H9 (cell line): Measurements from ENCODE around the gene NGF. TPM values are rescaled to one million over a fixed set of nuclear protein-coding genes. Genes with fewer than 3 reads are reported as not detected.

ENCODE experiments used
- DNase-seq: peaks from one replicate; pipeline ENCODE4 v3.0.0-alpha.2; 2017
- H2AFZ ChIP-seq: one replicate; pipeline ENCODE4 v1.6.1; 2013; ENCODE audit warnings: mild to moderate bottlenecking, low read length, control low read depth, moderate library complexity
- H2AK5ac ChIP-seq: 2 replicates; pipeline ENCODE4 v1.6.1; 2013; ENCODE audit warnings: low read length, control low read depth, mixed read lengths; ENCODE audit not compliant: insufficient read length
- H2BK120ac ChIP-seq: one replicate; pipeline ENCODE4 v1.6.1; 2013; ENCODE audit warnings: low read depth, mild to moderate bottlenecking, low read length, control low read depth, inconsistent platforms; ENCODE audit not compliant: poor library complexity, severe bottlenecking
- H2BK12ac ChIP-seq: 2 replicates; pipeline ENCODE4 v1.6.1; 2013; ENCODE audit warnings: low read length, control low read depth, mixed read lengths, low read depth; ENCODE audit not compliant: insufficient read length
- H2BK15ac ChIP-seq: 2 replicates; pipeline ENCODE4 v1.6.1; 2013; ENCODE audit warnings: low read depth, low read length, control low read depth
- H2BK20ac ChIP-seq: one replicate; pipeline ENCODE4 v1.6.1; 2013; ENCODE audit warnings: low read depth, mild to moderate bottlenecking, low read length, control low read depth, inconsistent platforms; ENCODE audit not compliant: poor library complexity, severe bottlenecking
- H2BK5ac ChIP-seq: 2 replicates; pipeline ENCODE4 v1.6.1; 2013; ENCODE audit warnings: low read length, control low read depth, mixed read lengths; ENCODE audit not compliant: insufficient read length
- H3K14ac ChIP-seq: 2 replicates; pipeline ENCODE4 v1.6.1; 2013; ENCODE audit warnings: low read length, control low read depth; ENCODE audit not compliant: insufficient read depth
- H3K18ac ChIP-seq: 2 replicates; pipeline ENCODE4 v1.6.1; 2013; ENCODE audit warnings: low read depth, mild to moderate bottlenecking, mixed read lengths, low read length, control low read depth; ENCODE audit not compliant: insufficient read length
- H3K23ac ChIP-seq: 2 replicates; pipeline ENCODE4 v1.6.1; 2013; ENCODE audit warnings: low read length, control low read depth, mixed read lengths, low read depth; ENCODE audit not compliant: insufficient read length
- H3K23me2 ChIP-seq: 2 replicates; pipeline ENCODE4 v1.6.1; 2013; ENCODE audit warnings: low read depth, mild to moderate bottlenecking, mixed read lengths, low read length, control low read depth; ENCODE audit not compliant: insufficient read length, poor library complexity, severe bottlenecking
- H3K27ac ChIP-seq: 2 replicates; pipeline ENCODE4 v1.5.1; 2013; ENCODE audit warnings: low read length, control low read depth, mixed read lengths, low read depth; ENCODE audit not compliant: insufficient read length
- H3K27me3 ChIP-seq: 2 replicates; pipeline ENCODE4 v1.6.1; 2013; ENCODE audit warnings: low read length, control low read depth, inconsistent platforms; ENCODE audit not compliant: insufficient read depth
- H3K4ac ChIP-seq: 2 replicates; pipeline ENCODE4 v1.6.1; 2013; ENCODE audit warnings: low read depth, mild to moderate bottlenecking, control low read depth, inconsistent platforms, low read length, moderate library complexity
- H3K4me1 ChIP-seq: 2 replicates; pipeline ENCODE4 v1.6.1; 2013; ENCODE audit warnings: low read length, control low read depth, inconsistent platforms; ENCODE audit not compliant: insufficient read depth
- H3K4me2 ChIP-seq: 2 replicates; pipeline ENCODE4 v1.6.1; 2013; ENCODE audit warnings: low read length, control low read depth, mixed read lengths; ENCODE audit not compliant: insufficient read length, insufficient read depth
- H3K56ac ChIP-seq: 2 replicates; pipeline ENCODE4 v1.6.1; 2013; ENCODE audit warnings: low read depth, mild to moderate bottlenecking, mixed read lengths, low read length, control low read depth; ENCODE audit not compliant: insufficient read length
- H3K79me1 ChIP-seq: 2 replicates; pipeline ENCODE4 v1.6.1; 2013; ENCODE audit warnings: low read depth, mild to moderate bottlenecking, moderate library complexity, low read length, control low read depth, inconsistent platforms; ENCODE audit not compliant: insufficient read depth, poor library complexity, severe bottlenecking
- H3K79me2 ChIP-seq: 2 replicates; pipeline ENCODE4 v1.6.1; 2013; ENCODE audit warnings: low read length, control low read depth, inconsistent platforms; ENCODE audit not compliant: insufficient read depth
- H3K9ac ChIP-seq: 2 replicates; pipeline ENCODE4 v1.6.1; 2013; ENCODE audit warnings: low read length, control low read depth, mixed read lengths; ENCODE audit not compliant: insufficient read length; ENCODE audit errors: extremely low read depth
- H3K9me3 ChIP-seq: one replicate; pipeline ENCODE4 v1.6.1; 2013; ENCODE audit warnings: low read depth, low read length, inconsistent platforms; ENCODE audit not compliant: control insufficient read depth
- H3T11ph ChIP-seq: one replicate; pipeline ENCODE4 v1.6.1; 2013; ENCODE audit warnings: mild to moderate bottlenecking, low read length, control low read depth, inconsistent platforms
- H4K20me1 ChIP-seq: one replicate; pipeline ENCODE4 v1.6.1; 2013; ENCODE audit not compliant: control insufficient read depth, insufficient read length, insufficient read depth
- H4K5ac ChIP-seq: 2 replicates; pipeline ENCODE4 v1.6.1; 2013; ENCODE audit warnings: low read depth, mild to moderate bottlenecking, mixed read lengths, low read length, control low read depth; ENCODE audit not compliant: insufficient read length
- H4K8ac ChIP-seq: replicated peaks from 2 replicates; pipeline ENCODE4 v1.6.1; 2013; ENCODE audit warnings: low read length, control low read depth, mixed read lengths, low read depth; ENCODE audit not compliant: insufficient read length
- H4K91ac ChIP-seq: 2 replicates; pipeline ENCODE4 v1.6.1; 2013; ENCODE audit warnings: low read depth, mild to moderate bottlenecking, moderate library complexity, mixed read lengths, low read length, control low read depth; ENCODE audit not compliant: insufficient read length
- H3K27ac Mint-ChIP-seq, 3 experiments: 2 replicates in 2 of 3; 3 replicates in 1 of 3; pipeline ENCODE4 v1.8.0; 2020 to 2021; ENCODE audit warnings: mixed read lengths in 3 of 3, mild to moderate bottlenecking in 1 of 3, moderate library complexity in 1 of 3
- H3K27me3 Mint-ChIP-seq: 2 replicates; pipeline ENCODE4 v1.8.0; 2021; ENCODE audit warnings: low read depth, mild to moderate bottlenecking, moderate library complexity, mixed read lengths
- H3K36me3 Mint-ChIP-seq, 3 experiments: 2 replicates in 2 of 3; 3 replicates in 1 of 3; pipeline ENCODE4 v1.8.0; 2020 to 2021; ENCODE audit warnings: low read depth in 3 of 3, mixed read lengths in 3 of 3; ENCODE audit not compliant: insufficient read depth in 1 of 3
- H3K4me1 Mint-ChIP-seq, 2 experiments: 2 replicates each; pipeline ENCODE4 v1.8.0; 2020; ENCODE audit warnings: mixed read lengths in 2 of 2
- H3K4me3 Mint-ChIP-seq, 2 experiments: 2 replicates in 1 of 2; 3 replicates in 1 of 2; pipeline ENCODE4 v1.8.0; 2020 to 2021; ENCODE audit warnings: mild to moderate bottlenecking in 2 of 2, mixed read lengths in 2 of 2, moderate library complexity in 1 of 2
- H3K9me3 Mint-ChIP-seq, 2 experiments: 2 replicates in 1 of 2; 3 replicates in 1 of 2; pipeline ENCODE4 v1.8.0; 2020; ENCODE audit warnings: mild to moderate bottlenecking in 2 of 2, mixed read lengths in 2 of 2, moderate library complexity in 1 of 2
- CTCF ChIP-seq: fragments of 200-600 bp; sonication (generic); conservative IDR thresholded peaks from 3 replicates; pipeline ENCODE4 v1.8.0; 2021; ENCODE audit warnings: antibody characterized with exemption, mild to moderate bottlenecking
- WGBS: extraction: QIAGEN DNeasy Blood & Tissue Kit; methylation state at CpG from one replicate; pipeline ENCODE4 v1.1.7; 2013; ENCODE audit warnings: missing lambda C conversion rate, low lambda C conversion rate, mixed read lengths; ENCODE audit not compliant: insufficient read length; ENCODE audit errors: extremely low coverage; 5-methylcytosine and 5-hydroxymethylcytosine counted together
- total RNA-seq: library from RNA; stranded (reverse); gene quantifications from 2 replicates; pipeline ENCODE4 v1.2.1, GENCODE V29; 2021

NGF gene
- total RNA-seq, 1 experiment from 2014 or later, result 0.22 TPM

DNA sequence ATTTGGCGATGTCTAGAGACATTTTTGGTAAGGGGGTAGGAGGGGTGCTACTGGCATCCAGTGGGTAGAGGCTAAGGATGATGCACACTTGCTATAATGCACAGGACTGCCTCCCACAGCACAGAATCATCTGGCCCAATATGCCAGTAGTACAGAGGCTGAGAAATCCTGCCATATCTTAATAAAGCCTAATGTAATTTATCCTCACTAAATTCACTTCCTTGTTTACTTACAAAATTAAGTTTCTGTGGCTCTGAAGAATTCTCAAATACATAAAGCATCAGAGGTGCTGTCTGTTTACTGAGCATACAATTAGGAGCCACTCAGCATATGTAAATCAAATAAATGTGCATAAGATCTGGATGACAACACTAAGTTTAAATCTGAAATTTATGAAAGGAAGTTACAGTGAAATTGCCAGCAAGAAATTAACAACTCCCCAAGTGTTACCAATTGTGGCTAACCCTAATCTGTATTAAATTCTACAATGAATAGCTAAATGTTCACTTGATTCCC lies 26.5 kb downstream of the NGF start:
- no peaks in the 10 kb centered on the region for H4K20me1 ChIP-seq
- H4K8ac ChIP-seq, result no peak overlapping the region
- Mint-ChIP-seq H3K27me3 (no peaks in the 10 kb centered on the region; the same call in 1 of the 2 replicates), H3K4me1 (peaks cover 0 to 6% of the 10 kb centered on the region in 2 experiments; a peak in 2 of 4 replicates), H3K27ac (no peak overlapping the region), H3K4me3 (no peak overlapping the region), H3K36me3 (no peaks in the 10 kb centered on the region; a peak in 1 of 7 replicates), H3K9me3 (no peaks in the 10 kb centered on the region)
- H2BK15ac ChIP-seq, result no peak overlapping the region
- DNase-seq, result no peak
- no peak overlapping the region for H3K9ac ChIP-seq
- no peak overlapping the region for H3K56ac ChIP-seq
- whole genome bisulfite sequencing, result no CpG with 5 or more reads among the region's 1 CpG
- H2BK20ac ChIP-seq, result no peak overlapping the region
- H2AK5ac ChIP-seq, result no peak overlapping the region
- no peaks in the 10 kb centered on the region for H3K79me2 ChIP-seq
- no peak overlapping the region for H2BK5ac ChIP-seq
- no peaks in the 10 kb centered on the region for H3K23me2 ChIP-seq
- no peak overlapping the region for H3K4me2 ChIP-seq
- H3K4me1 ChIP-seq, result no peaks in the 10 kb centered on the region
- H4K91ac ChIP-seq, result no peak overlapping the region
- no peaks in the 10 kb centered on the region for H3K27me3 ChIP-seq
- no peaks in the 10 kb centered on the region for H3K79me1 ChIP-seq
- TF ChIP-seq CTCF, result no peak
- no peak overlapping the region for H2BK120ac ChIP-seq
- H3T11ph ChIP-seq, result no peak overlapping the region
- no peak overlapping the region for H3K14ac ChIP-seq
- H3K18ac ChIP-seq, result no peak overlapping the region
- no peak overlapping the region for H3K4ac ChIP-seq
- H3K9me3 ChIP-seq, result no peaks in the 10 kb centered on the region
- no peak overlapping the region for H2BK12ac ChIP-seq
- H3K23ac ChIP-seq, result no peak overlapping the region
- no peak overlapping the region for H4K5ac ChIP-seq
- no peak overlapping the region for H3K27ac ChIP-seq
- H2AFZ ChIP-seq, result no peak overlapping the region
